Posterior vena cava (tissue), 2 donors: Measurements from ENCODE around the gene WNK1. TPM values are rescaled to one million over a fixed set of nuclear protein-coding genes. Genes with fewer than 3 reads are reported as not detected.

Experiments
- total RNA-seq, 2 donors: library from RNA; stranded (reverse); fragmentation: NEBNext Ultra II Directional; extraction: Animal tissue kit (Norgen Biotek cat#: 25700); gene quantifications; one replicate each; pipeline ENCODE4 v1.2.1, GENCODE V29; 2021
- donor health status: DM: yes; HTN: yes; CAD: no.
- donor health status: DM: yes; HTN: yes; CAD: no.

Gene WNK1
- total RNA-seq, 2 donors from 2014 or later, result 159 to 199 TPM

Other genes with a start within 250 kb of the WNK1 start
- gene NINJ2, start 89.1 kb upstream of the WNK1 start, total RNA-seq, result 1 to 10 TPM; 4.6 to 5.6 TPM
- 10 to 100 TPM in 1 of 2 donors, 1 to 10 TPM in 1; 7.9 to 10.5 TPM for gene RAD52, start 197.1 kb downstream of the WNK1 start, total RNA-seq
- gene ERC1, start 238.6 kb downstream of the WNK1 start, total RNA-seq, result 10 to 100 TPM; 84.0 to 92.2 TPM